ENCODE data around the gene LDLRAD4.
"Not testable (repeated sequence)": the region's sequence is repeated elsewhere in the genome, so short reads cannot be mapped to it uniquely, and the experiment has no call there.

Gene LDLRAD4

DNA sequence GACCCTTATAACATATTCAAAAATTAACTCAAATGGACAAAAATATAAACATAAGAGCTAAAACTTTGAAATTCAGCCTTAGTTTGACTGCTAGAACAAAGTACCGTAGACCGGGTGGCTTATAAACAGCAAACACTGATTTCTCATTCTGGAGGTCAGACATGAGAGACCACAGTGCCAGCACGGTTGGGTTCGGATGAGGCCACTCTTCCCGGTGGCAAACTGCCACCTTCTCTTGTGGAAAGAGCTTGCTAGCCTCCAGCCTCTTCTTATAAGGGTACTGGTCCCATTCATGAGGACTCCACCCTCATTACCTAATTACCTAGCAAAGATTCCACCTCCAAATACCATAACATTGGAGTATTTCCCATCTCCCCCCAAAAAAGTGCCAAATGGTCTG is 416.5 kb downstream of the LDLRAD4 start:
- DNase-seq (ENCODE audit: low read depth), result no peak

DNA sequence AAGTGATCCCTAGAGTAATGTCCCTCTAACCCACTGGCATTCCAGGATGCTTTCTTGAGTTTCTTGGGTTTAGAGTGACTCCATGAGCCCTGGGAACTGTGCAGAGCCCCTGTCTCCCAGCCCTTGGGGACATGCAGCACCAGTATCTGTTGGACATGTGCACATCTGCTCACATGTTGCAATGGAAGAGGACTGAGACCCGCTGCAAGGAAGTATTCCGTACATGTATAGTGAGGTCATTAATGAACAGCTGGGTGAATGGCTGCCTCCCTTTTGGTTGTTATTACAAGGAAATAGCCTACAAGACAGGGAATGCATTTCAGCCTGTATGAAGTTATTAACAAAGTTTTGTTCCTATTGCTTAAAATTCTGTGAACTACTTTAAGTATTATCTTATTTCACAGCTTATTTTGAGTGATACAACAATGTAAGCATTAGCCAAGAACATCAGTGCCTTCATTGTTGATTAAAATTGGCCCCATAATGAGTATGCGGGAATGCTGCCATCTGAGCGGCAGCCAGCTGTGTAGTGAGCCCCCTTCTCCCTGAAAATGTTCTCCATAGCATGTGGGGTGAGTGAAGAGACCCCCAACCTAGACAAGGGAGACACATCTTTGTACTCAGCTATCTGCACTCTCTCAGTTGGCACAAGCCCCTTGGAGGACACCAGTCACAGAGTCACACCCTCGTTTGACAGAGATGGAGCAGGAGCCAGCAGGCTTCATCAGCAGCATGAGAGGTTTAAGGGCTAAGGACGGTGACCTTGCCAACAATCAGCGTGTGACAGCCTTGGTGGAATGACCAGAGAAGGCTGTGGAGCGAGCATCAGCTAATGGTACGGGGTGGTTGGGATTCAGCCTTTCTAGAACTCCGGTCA is 420.4 kb downstream of the LDLRAD4 start:
- DNase-seq (ENCODE audit: low read depth), result no peak

DNA sequence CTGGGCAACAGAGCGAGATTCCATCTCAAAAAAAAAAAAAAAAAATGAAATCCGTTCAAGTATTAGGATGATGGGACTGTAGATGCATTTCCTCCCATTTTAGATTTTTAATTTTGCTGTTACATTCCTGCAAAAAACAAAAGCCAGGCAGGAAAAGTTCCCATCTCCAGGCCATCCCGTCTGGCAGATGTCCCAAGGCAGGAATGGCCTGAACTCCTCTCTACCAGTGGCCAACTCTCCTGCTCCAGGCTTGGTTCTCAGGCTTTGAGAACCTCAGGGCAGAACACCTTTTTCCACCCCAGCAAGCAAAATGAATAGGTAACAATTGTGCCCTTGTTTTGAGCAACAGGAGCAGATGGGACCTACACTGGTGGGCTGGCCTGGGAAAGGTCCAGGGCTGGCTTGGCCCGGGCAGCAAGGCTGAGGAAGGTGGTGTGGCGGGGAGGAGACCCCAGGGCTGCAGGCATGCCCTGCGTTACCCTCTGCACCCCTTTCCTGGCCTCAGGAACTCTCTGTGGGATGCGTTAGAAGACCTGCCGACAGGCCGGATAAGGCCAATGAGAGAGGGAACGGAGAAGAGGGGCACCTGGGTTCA is 421.8 kb downstream of the LDLRAD4 start:
- DNase-seq (ENCODE audit: low read depth), result no peak

DNA sequence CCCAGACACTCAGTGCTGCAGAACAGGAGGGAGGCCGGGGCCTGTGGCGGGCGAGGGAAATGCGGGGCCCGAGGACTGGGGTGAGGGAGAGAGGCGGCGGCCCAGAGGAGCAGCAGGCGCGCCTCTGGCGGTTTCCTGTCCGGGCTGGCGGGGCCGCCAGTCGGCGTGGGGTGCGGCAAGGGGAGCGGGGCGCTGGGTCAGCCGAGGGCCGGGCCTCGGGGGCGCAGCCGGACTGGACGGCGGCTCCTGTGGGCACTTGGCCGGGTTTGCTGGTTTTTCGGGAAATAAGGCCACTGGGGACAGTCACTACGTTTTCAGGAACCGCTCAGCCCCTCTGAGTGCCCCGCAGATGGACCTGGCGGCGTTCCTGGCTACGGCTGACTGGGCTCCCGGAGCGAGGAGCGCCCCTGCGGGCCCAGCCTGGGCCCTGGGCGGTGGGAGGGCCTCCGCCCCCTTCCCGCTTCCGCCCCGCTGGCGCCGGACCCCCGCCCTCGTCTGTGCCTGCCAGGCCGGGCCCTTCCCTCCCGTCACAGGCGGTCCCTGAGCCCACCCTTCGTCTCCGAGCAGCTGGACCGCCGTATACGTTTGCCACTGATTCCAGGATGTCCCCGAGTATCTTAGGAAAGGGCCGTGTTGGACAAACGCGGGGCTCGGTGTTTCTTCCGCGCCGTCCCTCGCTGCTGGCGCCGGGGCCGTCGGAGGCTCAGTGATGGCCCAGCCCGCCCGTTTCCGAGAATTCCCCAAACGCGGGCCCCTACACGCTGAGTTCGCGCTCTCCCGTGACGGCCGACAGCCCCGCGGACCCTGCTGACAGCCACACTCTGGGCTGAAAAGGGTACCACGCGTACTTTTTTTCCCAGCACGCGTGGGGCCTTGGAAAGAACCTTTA is 423.2 kb downstream of the LDLRAD4 start:
- no peak for DNase-seq (ENCODE audit: low read depth)

DNA sequence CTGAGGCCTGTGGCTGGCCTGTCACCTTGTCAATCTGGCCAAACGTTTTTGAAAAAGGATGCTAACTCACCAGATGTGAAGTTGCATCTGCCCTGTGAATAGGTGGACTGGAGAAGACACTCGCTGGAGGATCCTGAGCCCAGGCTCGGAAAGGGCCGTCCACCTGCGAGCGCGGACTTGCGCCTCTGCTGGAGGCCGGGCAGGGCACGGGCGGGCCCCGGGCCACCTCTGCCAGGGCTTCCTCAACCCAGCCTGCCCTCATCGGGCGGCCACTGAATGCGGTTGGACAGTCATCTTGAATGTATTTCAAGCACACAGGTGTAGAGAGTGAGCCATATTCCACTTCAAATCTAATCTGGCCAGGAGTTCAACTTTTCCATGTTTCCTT is 423.9 kb downstream of the LDLRAD4 start:
- DNase-seq (ENCODE audit: low read depth), result no peak

DNA sequence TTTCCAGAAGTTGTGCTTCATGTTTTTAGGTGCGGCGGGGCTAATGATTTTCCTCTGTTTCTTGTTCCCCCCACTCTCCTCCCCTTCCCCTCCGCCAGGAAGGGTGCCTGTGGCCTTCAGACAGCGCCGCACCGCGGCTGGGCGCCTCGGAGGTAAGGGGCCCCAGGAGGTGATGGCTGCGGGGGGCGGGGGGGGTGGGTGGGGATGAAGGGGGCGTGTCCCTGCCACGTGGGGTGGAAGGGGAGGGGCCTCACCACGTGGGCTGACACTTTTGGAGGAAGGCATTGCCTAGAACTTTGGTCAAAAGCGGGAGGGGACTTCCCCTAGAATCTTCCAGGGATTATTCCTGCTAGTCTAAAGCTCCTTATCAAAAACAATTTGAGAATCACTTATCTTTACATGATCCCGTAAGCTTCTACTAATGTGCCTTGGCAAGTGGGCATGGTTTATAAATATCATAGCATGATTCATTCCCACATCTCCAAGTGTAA is 424.7 kb downstream of the LDLRAD4 start:
- no peak for DNase-seq (ENCODE audit: low read depth)

DNA sequence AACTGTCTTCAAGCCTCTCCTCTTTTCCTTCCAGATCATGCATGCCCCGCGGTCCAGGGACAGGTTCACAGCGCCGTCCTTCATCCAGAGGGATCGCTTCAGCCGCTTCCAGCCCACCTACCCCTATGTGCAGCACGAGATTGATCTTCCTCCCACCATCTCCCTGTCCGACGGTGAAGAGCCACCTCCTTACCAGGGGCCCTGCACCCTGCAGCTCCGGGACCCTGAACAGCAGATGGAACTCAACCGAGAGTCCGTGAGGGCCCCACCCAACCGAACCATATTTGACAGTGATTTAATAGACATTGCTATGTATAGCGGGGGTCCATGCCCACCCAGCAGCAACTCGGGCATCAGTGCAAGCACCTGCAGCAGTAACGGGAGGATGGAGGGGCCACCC is 426.5 kb downstream of the LDLRAD4 start:
- DNase-seq (ENCODE audit: low read depth), result no peak

DNA sequence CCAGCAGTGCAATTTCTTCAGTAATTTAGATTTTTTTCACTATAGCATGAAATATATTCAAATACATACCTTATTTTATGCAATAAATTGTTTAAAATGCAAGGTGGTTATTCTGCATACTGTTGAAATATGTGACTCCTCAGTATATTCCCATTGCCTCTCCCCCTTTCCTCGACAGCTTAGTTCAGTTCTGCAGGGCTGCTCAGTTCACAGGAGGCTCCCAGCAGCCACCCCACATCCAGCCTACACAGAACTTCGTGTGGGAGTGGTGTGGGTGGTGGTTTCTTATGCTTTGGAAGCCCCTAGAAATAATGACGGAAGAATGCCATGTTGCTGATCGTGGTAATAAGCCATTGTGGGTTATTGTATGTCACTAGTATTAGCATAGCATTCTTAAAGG is 428.1 kb downstream of the LDLRAD4 start:
- DNase-seq (ENCODE audit: low read depth), result no peak

DNA sequence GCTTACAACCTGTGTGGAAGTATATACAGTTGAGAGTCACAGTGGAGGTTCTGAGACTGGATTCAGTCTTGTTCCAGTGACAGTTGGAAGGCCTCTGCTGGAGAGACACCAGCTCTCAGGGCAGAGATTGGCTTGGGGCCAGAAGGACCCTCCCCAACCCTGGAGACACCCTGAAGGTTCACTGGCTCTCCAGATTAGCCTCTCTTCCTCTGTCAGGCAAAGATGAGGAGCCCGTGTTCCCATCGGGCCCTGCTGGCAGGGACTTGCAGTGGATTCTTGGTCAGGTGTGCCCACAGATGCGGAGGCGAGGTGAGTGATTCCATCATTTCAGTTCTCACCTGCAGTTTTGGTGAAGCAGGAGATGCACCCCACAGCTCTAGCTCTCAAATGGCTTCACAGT is 429.2 kb downstream of the LDLRAD4 start:
- DNase-seq (ENCODE audit: low read depth), result no peak

DNA sequence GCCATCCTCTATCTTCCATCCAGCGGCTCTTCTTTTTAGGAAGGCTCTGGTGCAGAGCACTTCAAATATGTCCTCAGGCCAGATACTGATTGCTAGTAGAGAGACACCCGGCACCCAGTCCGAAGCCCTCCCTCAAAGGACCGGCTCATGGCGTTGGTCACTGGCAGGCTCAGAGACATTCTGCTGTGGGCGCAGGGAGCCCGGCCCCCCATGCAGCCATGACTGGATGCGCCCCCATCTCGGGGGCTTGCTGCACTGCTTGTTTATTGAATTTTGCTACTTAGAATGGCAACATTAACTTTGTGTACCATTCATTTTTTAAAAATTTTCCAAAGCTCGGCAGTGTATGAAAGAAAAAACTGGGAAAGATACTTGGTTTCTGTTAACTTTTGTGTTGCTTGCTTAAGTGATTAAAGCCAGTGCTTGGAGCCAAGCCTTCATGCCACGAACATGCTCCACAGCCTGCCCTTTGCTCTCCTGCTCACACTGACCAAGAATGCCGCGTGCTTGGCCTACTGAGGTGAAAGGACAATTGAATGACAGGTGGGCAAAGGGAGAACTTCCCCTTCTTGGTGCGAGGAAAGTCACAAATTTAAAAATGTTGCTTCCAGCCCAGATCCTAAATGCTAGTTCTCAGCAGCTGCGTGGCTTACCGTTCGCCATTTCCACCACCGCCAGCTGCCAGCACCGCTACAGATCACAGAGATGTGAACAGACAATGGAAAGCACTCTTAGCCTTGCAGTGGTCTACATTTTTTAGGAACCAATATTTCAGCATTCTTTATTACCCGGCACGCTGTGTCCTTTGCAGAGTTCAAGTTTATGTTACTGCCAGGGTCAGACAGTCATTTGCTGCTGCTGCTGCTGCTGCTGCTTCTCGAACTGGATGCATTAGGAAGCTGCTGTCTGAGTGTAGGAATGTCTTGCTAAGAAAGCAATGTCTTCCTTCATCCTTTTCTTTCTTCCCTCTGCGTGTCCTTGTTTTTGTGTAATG is 431.1 kb downstream of the LDLRAD4 start:
- DNase-seq (ENCODE audit: low read depth), result no peak

DNA sequence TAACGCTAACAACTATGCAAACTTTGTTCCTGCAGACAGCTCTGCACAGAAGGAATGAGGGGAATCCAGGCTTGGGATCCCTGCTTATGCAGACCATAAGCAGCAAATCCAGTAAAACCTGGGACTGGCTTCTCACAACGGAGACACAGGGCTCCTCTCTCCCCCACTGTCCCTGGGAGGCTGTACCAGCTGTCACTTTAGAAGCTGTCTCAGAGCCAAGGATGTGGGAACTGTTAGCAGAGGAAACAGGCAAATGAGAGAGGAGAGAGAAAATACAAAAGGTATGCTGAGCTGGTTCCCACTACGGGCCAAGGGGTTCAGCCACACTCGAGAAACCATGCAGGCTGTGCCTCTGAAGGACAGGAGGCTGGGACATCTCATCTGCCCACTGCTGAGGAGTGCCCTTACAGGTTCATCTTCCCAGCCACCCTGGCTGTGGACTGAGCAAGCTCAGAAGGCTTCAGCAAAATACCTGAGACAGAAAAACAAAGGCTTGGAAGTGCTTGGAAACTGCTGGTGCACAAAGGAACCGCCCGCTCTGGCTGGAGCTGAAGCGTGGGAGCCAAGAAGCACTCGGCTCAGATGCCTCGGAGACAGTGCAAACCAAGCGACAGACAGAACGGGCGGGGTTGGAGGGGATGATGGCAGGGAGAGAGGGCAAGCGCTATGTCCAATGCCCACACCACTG is 435.3 kb downstream of the LDLRAD4 start:
- DNase-seq (ENCODE audit: low read depth), result no peak

DNA sequence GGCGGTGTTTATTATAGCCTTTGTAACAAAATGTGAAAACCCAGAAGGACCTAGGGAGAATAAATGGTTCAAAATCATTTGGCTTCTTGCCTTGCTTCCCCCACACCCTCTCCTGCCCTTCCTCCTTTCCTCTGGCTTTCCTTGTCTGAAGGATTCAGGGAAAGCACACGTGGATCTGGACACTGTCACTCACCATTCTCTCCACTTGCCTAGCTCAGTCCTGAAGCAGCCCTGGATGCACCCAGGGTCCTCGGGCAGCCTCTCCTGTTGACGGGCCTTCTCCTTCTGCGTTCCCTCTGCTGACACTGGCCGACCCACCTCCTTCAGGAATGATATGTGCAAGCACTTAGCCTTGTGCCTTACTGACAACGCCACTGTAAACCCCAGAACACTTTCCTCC is 439.4 kb downstream of the LDLRAD4 start:
- no peak for DNase-seq (ENCODE audit: low read depth)

DNA sequence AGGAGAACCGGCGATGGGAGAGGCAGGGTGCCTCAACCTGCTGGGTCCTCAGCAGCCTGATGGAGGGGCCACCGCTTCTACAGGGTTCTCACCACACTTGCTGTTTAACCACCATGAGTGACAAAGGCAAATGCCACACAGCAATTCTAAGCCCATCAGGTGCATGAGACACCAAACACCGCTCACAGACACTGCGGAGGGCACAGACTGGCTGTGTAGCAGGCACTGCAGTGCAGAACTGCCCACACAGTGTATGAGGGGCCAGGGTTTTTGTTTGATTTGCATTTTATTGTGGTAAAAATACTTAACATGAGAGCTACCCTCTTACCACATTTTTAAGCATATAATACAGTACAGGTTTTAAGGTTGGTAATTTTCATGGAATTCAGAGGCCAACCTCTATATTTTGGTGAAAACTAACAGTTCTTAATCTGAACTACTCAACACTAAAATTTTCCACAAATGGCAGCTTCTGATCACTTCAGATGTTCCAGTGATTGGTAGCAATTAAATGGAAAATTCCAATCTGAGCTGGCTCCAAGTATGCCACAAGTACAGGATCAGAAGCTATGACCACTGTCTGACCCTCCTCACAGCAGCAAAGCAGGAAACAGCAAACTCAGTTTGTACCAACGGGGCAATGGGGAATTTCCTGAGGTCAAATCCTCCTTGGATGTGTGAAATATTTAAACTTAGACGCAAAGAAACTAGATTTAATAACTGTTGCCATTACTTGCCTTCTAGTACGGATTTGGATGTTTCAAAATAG is 440.1 kb downstream of the LDLRAD4 start:
- DNase-seq (ENCODE audit: low read depth), result no peak

DNA sequence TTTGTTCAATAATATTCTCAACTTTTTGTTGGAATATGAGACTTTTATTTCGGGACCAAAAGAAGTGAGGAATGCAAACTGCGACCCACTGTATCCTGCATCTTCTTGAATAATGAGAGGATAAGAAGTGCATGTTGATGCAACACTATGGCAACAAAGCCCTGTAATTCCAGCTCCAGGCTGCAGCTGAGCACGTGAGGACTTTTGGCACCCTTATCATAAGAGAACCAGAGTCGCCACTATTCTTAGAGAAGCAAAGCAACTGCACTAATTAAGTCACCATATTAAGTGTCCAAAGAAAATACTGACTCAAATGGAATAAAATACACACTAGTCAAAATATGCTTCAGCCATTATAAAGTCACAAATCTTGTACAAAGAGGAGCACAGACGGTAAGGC is 441.9 kb downstream of the LDLRAD4 start:
- no peak for DNase-seq (ENCODE audit: low read depth)

DNA sequence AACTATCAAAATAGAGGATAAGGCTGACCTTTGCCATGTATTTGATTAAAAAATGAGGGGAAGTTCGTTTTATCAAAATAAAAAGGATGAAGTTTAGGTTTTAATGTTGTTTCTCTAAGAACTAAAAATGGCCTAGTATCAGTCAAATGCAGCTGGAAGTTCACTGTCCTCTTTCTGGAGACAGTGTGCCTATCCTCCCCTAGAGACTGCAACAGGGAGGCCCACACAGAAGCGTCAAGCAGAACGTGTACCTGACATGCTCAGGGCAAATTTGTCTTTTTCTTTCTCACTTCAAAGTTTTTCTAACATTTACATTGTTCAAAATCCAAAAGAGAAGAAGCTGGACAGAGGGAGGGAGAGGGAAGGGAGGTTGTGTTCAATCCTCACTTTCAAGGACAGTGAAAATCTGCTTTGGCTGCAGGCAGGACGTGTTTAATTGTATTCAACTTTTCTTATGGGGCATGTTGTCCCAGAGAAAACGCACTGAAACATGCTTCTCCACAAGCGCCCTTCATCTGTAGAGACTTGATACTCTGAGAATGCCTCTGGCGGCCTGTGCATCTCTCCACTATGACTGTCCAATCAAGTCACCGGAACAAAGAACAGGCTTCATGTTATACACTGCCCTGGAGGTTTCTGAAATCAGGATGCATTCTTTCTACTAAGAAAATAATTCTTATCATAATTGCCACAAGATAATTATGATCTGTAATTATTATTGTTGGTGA is 442.7 kb downstream of the LDLRAD4 start:
- DNase-seq (ENCODE audit: low read depth), result no peak

DNA sequence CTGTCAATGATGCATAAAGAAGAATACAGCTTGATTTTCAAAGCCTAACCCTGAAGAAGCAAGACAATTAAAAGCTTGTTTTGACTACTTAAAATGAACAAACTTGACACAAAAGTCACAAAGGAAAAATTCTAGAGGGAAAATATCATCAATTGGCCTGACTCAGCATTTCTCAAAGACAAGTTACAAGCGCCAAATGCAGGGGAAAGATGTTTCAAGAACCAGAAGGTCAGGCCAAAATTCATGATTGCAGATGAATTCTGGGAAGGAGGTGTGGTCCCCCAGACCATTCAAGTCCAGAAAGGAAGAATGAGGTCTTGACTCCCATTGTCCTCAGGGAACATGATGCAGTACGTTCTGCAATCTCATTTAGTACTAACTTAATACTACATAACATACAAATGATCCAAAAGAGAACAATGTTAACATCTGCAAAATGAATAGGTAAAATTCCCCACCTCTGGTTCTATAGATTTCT is 443.3 kb downstream of the LDLRAD4 start:
- DNase-seq (ENCODE audit: low read depth), result no peak

DNA sequence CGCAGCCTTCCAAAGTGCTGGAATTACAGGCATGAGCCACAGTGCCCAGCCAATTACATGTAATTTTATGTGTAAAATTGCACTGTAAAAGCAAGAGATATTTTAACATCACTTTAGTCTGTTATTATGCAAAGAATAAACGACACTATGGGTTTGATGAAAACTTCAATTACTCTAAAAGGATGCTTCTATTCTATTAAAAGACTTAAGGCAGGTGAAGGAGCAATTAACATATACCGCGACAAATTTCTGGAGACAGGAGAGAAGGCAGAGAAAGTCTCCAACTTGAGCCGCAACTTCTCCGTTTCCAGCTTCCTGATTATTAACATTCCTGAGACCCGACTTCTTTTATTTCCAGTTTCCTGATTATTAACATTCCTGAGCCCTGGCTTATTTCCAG is 454.1 kb downstream of the LDLRAD4 start:
- DNase-seq (ENCODE audit: low read depth), result no peak

DNA sequence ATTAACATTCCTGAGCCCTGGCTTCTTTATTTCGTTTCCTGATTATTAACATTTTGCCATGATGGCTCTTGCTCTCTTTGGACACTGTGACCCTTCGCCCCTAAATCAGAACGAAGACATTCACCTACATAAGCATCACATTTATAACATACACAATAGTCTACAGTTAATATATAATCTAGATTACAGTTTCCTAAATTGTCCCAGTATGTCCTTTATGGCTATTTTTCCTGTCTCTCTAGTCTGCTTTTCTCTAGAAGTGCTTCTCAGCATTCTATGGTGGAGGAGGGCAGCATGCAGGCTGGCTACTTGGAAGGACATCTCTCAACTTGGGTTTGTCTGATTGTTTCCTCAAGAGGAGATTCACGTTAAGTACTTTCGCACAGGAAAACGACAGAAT is 457.9 kb downstream of the LDLRAD4 start:
- no peak for DNase-seq (ENCODE audit: low read depth)

DNA sequence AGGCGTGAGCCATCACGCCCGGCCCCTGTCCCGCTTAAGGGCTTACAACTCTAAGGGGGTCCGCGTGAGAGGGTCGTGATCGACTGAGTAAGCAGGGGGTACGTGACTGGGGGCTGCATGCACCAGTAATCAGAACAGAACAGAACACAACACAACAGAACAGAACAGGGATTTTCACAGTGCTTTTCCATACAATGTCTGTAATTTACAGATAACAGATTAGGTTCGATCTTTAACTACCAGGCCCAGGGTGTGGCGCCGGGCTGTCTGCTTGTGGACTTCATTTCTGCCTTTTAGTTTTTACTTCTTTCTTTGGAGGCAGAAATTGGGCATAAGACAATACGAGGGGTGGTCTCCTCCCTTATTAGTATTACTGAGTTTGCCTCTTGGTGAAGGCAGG is 458.8 kb downstream of the LDLRAD4 start:
- DNase-seq (ENCODE audit: low read depth), result not testable (repeated sequence)

Measured in stimulated activated CD8-positive, alpha-beta memory T cell treated with anti-CD3 and anti-CD28 coated beads, Interleukin-12 subunit alpha, Interleukin-12 subunit beta, amount 100 ng/mL, for 4 hours (primary cell).